Fibroblast of the aortic adventitia (primary cell): ENCODE data around the gene ZCCHC14. TPM values are rescaled to one million over a fixed set of nuclear protein-coding genes. Genes with fewer than 3 reads are reported as not detected.

ENCODE experiments used
- DNase-seq: peaks from one replicate; pipeline ENCODE4 v3.0.0-alpha.2; 2010; ENCODE audit warnings: low read depth
- H3K4me3 ChIP-seq: 2 replicates; pipeline ENCODE4 v1.5.1; 2011; ENCODE audit warnings: low read depth, mild to moderate bottlenecking, control low read depth, low read length, moderate library complexity
- CTCF ChIP-seq: IDR thresholded peaks from 2 replicates; pipeline ENCODE4 v1.5.1; 2011; ENCODE audit warnings: mild to moderate bottlenecking, low read length, control low read depth, inconsistent platforms; ENCODE audit not compliant: insufficient read depth
- total RNA-seq: library from RNA; depleted of rRNA; stranded (reverse); fragments of >200 nt; gene quantifications from 2 replicates; pipeline ENCODE4 v1.2.3, GENCODE V29; 2012; ENCODE audit warnings: low replicate concordance

Gene ZCCHC14
- total RNA-seq, 1 donor = 24.5 TPM

GRCh38 chr16:87538594-87538993 lies 45.8 kb upstream of the ZCCHC14 start:
- H3K4me3 ChIP-seq = no peak overlapping the region
- peak; percentile 88 for DNase-seq
- no peak for TF ChIP-seq CTCF

GRCh38 chr16:87538160-87538559 lies 45.3 kb upstream of the ZCCHC14 start:
- H3K4me3 ChIP-seq = no peak overlapping the region
- no peak for TF ChIP-seq CTCF
- DNase-seq = no peak

GRCh38 chr16:87536795-87537142 lies 43.9 kb upstream of the ZCCHC14 start:
- no peak for TF ChIP-seq CTCF
- no peak for DNase-seq
- no peak overlapping the region for H3K4me3 ChIP-seq

GRCh38 chr16:87535855-87536794 lies 43.3 kb upstream of the ZCCHC14 start:
- TF ChIP-seq CTCF = no peak
- H3K4me3 ChIP-seq = no peak overlapping the region
- no peak for DNase-seq

GRCh38 chr16:87535457-87535854 lies 42.6 kb upstream of the ZCCHC14 start:
- no peak for DNase-seq
- no peak overlapping the region for H3K4me3 ChIP-seq
- TF ChIP-seq CTCF = no peak

- no peak for DNase-seq
- TF ChIP-seq CTCF = no peak
- H3K4me3 ChIP-seq = no peak overlapping the region
These were observed 41.9 kb upstream of the ZCCHC14 start for GRCh38 chr16:87534751-87535150.
